Liver (tissue), 2 donors: ENCODE data around the gene RPL7A.

ENCODE experiments used
- EGR1 ChIP-seq, 2 donors: IDR thresholded peaks; 2 replicates each; pipeline ENCODE4 v1.6.1; 2016 to 2018; ENCODE audit warnings: antibody characterized with exemption in 2 of 2, low read depth in 2 of 2
- RAD21 ChIP-seq, 2 donors: IDR thresholded peaks; 2 replicates each; pipeline ENCODE4 v1.6.1; 2016; ENCODE audit warnings: antibody characterized with exemption in 2 of 2, mild to moderate bottlenecking in 2 of 2
- TAF1 ChIP-seq: conservative IDR thresholded peaks from 2 replicates; pipeline ENCODE4 v1.6.1; 2016; ENCODE audit warnings: antibody characterized with exemption, mild to moderate bottlenecking
- donor health status: healthy.

GRCh38 chr9:133393399-133393798 is 45.4 kb downstream of the RPL7A start:
- TF ChIP-seq RAD21 (IDR thresholded peaks at IDR 0.05) (no peak), TAF1 (no peak), EGR1 (IDR thresholded peaks at IDR 0.05; ENCODE audit: low read depth in 2 of 2) (no peak)
